CMK (cell line): Measurements from ENCODE around the gene KLRC4.
"Not testable (repeated sequence)": the region's sequence is repeated elsewhere in the genome, so short reads cannot be mapped to it uniquely, and the experiment has no call there.

ENCODE experiments used
- DNase-seq: peaks from one replicate; pipeline ENCODE4 v3.0.0-alpha.2; 2010; ENCODE audit warnings: low read depth

The KLRC4 gene, protein sequence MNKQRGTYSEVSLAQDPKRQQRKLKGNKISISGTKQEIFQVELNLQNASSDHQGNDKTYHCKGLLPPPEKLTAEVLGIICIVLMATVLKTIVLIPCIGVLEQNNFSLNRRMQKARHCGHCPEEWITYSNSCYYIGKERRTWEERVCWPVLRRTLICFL

DNA sequence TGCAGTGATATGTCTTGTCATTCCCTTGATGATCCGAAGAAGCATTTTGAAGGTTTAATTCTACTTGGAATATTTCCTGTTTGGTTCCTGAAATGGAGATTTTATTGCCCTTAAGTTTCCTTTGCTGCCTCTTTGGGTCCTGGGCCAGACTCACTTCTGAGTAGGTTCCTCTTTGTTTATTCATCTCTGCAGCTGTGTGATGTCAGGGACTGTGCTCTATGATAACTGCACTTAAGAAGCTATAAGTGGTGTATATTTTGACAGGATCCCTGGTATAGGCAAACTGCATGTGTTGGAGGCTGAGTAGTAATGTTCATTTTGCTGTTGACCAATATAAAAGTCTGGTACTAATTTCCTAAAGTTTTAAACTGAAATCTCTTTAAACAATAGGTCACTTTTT, at the start of gene KLRC4:
Gene KLRC4 (minus strand): TSS at position 366 of the 400 bp plus-strand sequence. CDS start 182 bp downstream, at position 184.
- peak; percentile 33 for DNase-seq

DNA sequence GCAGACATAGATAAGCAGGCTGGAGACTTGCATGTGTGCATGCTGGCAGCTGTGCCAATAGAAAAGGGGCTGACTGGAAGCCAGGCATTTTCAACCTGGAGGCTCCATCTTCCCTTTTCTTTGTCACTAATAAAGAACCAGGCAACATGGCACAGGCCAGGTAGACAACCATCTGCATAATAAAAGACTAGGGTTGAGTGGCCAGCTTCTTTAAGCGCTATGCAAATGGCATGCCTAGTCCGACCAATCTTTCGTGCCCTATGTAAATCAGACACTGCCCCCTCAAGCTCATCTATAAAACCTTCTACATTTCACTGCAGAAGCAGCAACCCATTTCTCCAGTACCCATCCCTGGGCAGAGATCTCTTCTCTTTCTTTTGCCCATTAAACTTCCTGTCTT, 48.2 kb upstream of the KLRC4 start:
- DNase-seq, result no peak

DNA sequence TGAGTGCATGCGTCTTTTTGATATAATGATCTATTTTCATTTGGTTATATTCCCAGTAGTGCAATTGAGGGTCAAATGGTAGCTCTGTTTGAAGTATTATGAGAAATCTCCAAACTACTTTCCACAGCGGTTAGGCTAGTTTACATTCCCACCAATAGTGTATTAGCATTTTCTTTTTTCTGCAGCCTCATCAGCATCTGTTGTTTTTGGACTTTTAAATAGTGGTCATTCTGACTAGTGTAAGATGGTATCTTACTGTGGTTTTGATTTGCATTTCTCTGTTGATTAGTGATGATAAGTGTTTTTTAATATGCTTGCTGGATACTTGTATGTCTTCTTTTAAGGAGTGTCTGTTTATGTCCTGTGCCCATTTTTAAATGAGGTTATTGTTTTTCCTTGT, 47.3 kb upstream of the KLRC4 start:
- no peak for DNase-seq

DNA sequence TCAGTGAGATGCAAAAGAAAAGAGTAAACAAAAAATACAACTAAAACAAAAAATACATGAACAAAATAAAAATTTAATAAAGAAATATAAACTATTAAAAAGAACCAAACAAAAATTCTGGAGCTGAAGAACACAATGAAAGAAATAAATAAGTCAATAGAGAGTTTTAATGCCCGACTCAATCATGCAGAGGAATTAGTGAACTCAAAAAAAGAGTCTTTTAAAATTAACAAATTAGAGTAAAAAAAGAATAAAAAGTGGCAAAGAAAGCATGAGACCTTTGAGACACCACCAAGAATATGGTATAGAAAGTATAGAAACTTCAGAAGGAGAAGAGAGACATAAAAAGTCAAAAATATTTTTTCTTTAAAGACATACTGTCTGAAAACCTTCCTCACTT, 46.2 kb upstream of the KLRC4 start:
- no peak for DNase-seq

DNA sequence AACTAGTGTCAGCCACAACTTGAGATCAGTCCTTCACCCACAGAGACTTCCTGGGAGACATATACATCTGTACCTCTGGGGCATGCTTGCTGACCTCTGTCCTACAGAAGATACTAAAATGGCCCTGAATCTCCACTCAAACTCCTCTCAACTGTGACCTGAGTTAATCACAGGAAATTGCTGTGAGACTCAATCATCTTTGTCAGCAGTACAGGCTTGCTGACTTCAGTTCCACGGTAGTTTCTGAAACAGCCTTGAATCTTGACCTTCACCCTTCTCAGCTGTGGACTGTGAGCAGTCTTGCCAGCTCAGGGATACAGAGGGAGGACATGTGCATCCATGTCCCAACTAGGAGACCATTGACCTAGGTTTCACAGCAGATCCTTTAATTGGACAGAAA, 45.0 kb upstream of the KLRC4 start:
- DNase-seq, result no peak

DNA sequence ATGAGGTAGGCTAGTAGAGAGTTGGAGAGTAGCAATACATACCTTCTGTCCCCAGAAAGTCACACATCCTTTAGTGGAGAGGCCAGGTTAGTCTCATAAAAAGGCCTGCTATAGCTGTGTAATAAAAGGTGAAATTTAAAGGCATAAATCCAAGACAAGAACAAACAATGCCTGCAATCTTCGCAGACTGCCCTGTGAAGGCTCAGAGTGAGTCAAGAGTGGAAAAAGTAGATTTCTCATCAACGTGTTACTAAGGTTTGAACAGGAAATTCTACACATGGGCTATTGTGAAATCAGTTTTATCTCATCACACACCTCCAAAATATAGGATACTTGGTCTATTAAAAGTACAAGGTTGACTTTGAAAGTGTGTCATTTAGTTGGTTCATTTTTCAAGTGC, 43.6 kb upstream of the KLRC4 start, which contains the start of gene KLRC1:
Gene KLRC1 (minus strand): TSS at position 222 of the 400 bp plus-strand sequence. CDS start 2,221 bp downstream, outside the sequence.
- DNase-seq, result no peak

GRCh38 chr12:10448236-10448635, 38.7 kb upstream of the KLRC4 start:
- no peak for DNase-seq

- not testable (repeated sequence) for DNase-seq
These were observed 36.5 kb upstream of the KLRC4 start for GRCh38 chr12:10446052-10446451.

- DNase-seq, result not testable (repeated sequence)
These were observed 31.6 kb upstream of the KLRC4 start for GRCh38 chr12:10441144-10441543.

GRCh38 chr12:10439608-10440274, 30.2 kb upstream of the KLRC4 start:
- DNase-seq, result not testable (repeated sequence)

DNA sequence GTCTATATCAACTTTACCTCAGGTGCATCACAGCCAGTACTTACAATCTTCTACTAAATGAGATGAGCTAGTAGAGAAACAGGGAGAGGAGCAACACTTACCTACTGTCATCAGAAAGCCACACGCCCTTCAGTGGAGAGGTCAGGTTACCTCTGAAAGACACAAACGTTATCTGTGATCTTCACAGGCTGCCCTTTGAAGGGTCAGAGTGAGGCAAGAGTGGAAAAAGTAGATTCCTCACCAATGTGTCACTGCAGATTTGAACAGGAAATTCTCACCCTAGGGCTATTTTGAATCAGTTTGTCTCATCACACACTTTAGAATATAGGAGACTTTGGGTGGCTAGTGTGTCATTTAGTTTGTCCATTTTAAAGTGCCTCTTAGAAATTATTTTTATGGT, 28.0 kb upstream of the KLRC4 start:
- not testable (repeated sequence) for DNase-seq

DNA sequence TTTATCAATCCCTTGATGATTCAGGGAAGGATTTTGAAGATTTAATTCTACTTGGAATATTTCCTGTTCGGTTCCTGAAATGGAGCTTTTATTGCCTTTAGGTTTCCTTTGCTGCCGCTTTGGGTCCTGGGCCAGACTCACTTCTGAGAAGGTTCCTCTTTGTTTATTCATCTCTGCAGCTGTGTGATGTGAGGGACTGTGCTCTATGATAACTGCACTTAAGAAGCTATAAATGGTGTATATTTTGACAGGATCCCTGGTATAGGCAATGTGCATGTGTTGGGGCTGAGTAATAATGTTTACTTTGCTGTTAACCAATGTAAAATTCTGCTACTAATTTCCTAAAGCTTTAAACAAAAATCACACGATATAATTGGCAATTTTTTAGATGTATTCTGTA, 26.3 kb upstream of the KLRC4 start, which contains the start of gene KLRC2:
Gene KLRC2 (minus strand): TSS at position 195 of the 400 bp plus-strand sequence. CDS start 24 bp downstream, at position 171.
- peak; percentile 4 for DNase-seq

- DNase-seq, result not testable (repeated sequence)
These were observed 21.1 kb upstream of the KLRC4 start for GRCh38 chr12:10430623-10431022.

DNA sequence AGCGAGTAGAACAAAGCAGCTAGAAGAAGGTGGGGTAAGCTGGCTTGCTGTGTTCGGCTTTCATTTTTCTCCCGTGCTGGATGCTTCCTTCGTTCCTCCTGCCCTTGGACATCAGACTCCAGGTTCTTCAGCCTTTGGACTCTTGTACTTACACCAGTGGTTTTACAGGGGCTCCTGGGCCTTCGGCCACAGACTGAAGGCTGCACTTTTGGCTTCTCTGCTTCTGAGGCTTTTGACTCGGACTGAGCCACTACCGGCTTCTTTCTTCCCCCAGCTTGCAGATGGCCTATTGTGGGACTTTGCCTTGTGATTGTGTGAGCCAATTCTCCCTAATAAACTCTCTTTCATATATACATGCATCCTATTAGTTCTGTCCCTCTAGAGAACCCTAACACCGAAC, 16.4 kb upstream of the KLRC4 start:
- not testable (repeated sequence) for DNase-seq

- DNase-seq, result not testable (repeated sequence)
These were observed 14.8 kb upstream of the KLRC4 start for GRCh38 chr12:10424260-10424899.

DNA sequence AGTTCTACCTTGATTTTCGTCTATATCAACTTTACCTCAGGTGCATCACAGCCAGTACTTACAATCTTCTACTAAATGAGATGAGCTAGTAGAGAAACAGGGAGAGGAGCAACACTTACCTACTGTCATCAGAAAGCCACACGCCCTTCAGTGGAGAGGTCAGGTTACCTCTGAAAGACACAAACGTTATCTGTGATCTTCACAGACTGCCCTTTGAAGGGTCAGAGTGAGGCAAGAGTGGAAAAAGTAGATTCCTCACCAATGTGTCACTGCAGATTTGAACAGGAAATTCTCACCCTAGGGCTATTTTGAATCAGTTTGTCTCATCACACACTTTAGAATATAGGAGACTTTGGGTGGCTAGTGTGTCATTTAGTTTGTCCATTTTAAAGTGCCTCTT, 12.6 kb upstream of the KLRC4 start:
- DNase-seq, result not testable (repeated sequence)

DNA sequence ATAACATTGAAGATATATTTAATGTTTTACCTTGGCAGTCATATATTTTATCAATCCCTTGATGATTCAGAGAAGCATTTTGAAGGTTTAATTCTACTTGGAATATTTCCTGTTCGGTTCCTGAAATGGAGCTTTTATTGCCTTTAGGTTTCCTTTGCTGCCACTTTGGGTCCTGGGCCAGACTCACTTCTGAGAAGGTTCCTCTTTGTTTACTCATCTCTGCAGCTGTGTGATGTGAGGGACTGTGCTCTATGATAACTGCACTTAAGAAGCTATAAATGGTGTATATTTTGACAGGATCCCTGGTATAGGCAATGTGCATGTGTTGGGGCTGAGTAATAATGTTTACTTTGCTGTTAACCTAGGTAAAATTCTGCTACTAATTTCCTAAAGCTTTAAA, 10.8 kb upstream of the KLRC4 start, which contains the start of gene KLRC3:
Gene KLRC3 (minus strand): TSS at position 262 of the 400 bp plus-strand sequence. CDS start 45 bp downstream, at position 217.
- DNase-seq, result not testable (repeated sequence)

- DNase-seq, result no peak
These were observed 715 bp downstream of the KLRC4 start for GRCh38 chr12:10408842-10409241.

DNA sequence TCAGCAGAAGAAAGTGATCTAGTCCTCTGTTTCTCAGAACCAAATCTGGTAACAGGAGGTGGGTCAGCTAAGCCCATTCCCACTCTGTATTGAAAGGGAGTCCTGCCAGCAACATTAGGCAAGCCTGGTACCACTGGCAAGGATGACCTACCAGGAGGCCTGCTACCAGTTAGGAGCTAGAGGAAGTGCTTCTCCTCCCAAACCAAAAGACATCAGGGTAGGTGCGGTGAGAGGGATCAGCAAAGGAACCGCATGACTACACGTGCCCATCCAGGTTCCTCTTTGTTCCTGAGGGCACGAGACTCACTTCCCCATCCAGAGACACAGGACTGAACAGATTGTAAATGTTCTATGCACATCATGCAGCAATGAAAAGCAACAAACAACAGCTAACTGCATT, 2.8 kb downstream of the KLRC4 start:
- DNase-seq, result no peak

- no peak for DNase-seq
These were observed 4.3 kb downstream of the KLRC4 start for GRCh38 chr12:10405294-10405693.

- no peak for DNase-seq
These were observed 4.8 kb downstream of the KLRC4 start for GRCh38 chr12:10404798-10405197.

DNA sequence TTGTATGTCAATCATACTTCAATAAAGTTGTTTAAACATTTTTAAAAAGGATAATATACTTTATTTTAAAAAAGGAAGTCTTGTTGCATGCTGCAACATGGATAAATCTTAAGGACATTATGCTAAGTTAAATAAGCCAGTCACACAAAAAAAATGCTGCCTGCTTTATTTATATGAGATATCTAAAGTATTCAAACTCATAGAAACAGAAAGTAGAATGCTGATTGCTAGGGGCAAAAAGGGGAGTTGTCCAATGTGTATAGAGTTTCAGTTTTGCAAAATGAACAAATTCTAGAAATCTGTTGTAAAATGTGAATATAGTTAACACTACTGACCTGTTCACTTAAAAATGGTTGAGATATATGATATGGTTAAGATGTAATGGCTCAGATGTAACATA, 8.7 kb downstream of the KLRC4 start:
- DNase-seq, result no peak

DNA sequence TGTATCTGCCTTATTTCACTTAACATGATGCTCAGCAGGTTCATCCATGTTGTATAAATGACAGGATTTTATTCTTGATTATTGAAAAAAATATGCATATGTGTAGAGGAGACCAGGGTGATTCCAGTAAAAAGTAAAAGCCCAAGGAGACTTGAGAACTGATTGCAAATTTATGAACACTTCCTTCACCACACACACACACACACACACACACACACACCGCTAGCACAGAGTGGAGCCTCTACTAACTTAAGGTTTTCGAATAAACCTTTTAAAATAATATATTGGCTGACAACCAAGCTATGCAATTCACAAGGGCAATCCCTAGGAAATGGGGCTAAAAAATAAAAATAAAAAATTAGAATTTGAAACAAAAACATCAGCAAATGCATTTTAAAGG, 11.4 kb downstream of the KLRC4 start:
- DNase-seq, result no peak
